ENCODE results near the gene MYO15A.

Gene MYO15A

DNA sequence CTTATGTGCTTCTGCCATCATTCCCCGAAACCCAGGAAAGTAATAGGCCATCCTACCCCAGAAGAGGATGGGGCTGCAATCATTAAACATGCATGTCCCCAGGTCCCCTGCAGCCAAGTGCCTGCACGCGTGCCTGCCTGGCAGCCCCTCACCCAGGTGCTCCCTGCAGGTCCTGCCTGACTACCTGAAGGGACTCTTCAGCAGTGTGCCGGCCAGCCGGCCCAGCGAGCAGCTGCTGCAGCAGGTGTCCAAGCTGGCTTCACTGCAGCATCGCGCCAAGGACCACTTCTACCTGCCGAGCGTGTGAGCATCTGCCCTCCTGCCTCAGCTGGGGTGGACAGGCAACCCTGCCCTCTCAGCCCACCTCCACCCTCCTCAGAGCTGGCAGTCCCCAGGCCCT, 58.9 kb downstream of the MYO15A start:
- no peak for DNase-seq (ENCODE audit: low read depth)
- no peak for TF ChIP-seq CTCF (conservative IDR thresholded peaks at IDR 0.05; ENCODE audit: low read depth, low read length)
- no peak overlapping the region for H3K4me3 ChIP-seq (ENCODE audit: low read length)

DNA sequence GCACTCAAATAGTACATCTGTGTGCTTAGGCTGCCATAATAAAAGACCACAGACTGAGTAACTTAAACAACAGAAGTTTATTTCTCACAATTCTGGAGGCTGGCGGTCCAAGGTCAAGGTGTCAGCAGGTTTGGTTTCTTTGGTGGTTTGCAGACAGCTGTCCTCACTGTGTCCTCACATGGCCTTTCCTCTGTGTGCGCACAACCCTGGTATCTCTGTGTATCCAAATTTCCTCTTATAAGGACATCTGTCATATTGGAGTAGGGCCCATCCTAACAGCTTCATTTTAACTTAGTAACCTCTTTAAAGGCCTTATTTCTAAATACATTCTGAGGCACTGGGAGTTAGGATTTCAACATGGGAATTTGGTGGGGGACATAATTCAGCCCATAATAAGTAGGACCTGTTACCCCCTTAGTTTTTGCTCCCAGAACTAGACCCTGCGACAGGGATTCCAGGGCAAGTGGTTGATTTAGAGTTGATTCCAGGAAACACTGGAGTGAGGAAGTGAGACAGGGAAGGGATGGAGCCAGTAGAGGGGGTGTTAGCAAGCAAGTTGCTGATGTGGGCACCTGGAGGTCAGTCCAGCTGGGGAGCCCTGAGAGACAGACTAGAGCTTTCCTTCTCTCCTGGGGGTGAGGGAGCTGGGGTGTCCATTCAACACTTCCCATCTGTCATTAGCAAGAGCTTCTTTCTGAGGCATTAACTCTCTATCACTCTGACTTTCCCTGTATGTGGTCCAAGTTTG, 64.1 kb downstream of the MYO15A start:
- no peak for TF ChIP-seq CTCF (conservative IDR thresholded peaks at IDR 0.05; ENCODE audit: low read depth, low read length)
- no peak overlapping the region for H3K4me3 ChIP-seq (ENCODE audit: low read length)
- DNase-seq (ENCODE audit: low read depth) = no peak

- H3K4me3 ChIP-seq (ENCODE audit: low read length) = no peak overlapping the region
- TF ChIP-seq CTCF (conservative IDR thresholded peaks at IDR 0.05; ENCODE audit: low read depth, low read length) = no peak
- DNase-seq (ENCODE audit: low read depth) = no peak
Observed at GRCh38 chr17:18173740-18174139, 65.2 kb downstream of the MYO15A start.

DNA sequence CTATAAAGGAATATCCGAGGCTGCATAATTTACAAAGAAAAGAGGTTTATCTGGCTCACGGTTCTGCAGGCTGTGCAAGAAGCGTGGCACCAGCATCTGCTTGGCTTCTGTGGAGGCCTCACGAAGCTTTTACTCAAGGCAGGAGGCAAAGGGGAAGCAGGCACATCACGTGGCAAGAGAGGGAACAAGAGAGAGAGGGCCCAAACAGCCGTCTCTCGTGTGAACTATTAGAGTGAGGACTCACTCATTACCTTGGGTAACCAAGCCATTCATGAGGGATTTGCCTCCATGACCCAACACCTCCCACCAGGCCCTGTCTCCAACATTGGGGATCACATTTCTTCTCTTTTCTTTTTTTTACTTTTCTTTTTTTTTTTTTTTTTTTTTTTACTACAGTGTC, 67.6 kb downstream of the MYO15A start:
- no peak overlapping the region for H3K4me3 ChIP-seq (ENCODE audit: low read length)
- no peak for TF ChIP-seq CTCF (conservative IDR thresholded peaks at IDR 0.05; ENCODE audit: low read depth, low read length)
- no peak for DNase-seq (ENCODE audit: low read depth)

GRCh38 chr17:18177133-18177532, 68.6 kb downstream of the MYO15A start:
- TF ChIP-seq CTCF (conservative IDR thresholded peaks at IDR 0.05; ENCODE audit: low read depth, low read length) = no peak
- no peak overlapping the region for H3K4me3 ChIP-seq (ENCODE audit: low read length)
- DNase-seq (ENCODE audit: low read depth) = no peak

DNA sequence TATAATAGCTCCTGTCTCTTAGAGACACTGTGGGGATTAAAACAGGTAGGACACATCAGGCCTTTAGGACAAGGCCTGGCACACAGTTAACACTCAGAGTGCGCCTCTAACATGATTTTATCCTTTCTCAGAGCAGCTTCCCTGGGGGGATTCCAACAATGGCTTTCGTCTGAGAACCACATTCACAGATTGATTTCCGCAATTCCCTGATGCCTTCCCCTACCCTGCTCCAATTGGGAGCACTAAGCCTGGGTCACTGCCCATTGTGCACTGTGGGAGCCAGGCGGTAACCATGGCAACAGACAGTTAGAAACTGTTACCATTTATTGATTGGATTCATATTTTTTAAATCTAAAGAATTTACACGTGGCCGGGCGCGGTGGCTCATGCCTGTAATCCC, 69.2 kb downstream of the MYO15A start:
- TF ChIP-seq CTCF (conservative IDR thresholded peaks at IDR 0.05; ENCODE audit: low read depth, low read length) = no peak
- no peak overlapping the region for H3K4me3 ChIP-seq (ENCODE audit: low read length)
- no peak for DNase-seq (ENCODE audit: low read depth)

- no peak for TF ChIP-seq CTCF (conservative IDR thresholded peaks at IDR 0.05; ENCODE audit: low read depth, low read length)
- no peak for DNase-seq (ENCODE audit: low read depth)
- no peak overlapping the region for H3K4me3 ChIP-seq (ENCODE audit: low read length)
Observed at GRCh38 chr17:18179196-18179595, 70.6 kb downstream of the MYO15A start.

Measured in retinal pigment epithelial cell (primary cell).